GM12878 (cell line): Measurements from ENCODE around the gene APOBEC3H. TPM values are rescaled to one million over a fixed set of nuclear protein-coding genes. Genes with fewer than 3 reads are reported as not detected.

Source experiments
- ATF2 ChIP-seq: IDR thresholded peaks from 2 replicates; pipeline ENCODE4 v1.6.1; 2012; ENCODE audit warnings: low read length, inconsistent platforms
- CBFB ChIP-seq: IDR thresholded peaks from 2 replicates; pipeline ENCODE4 v1.6.1; 2016; ENCODE audit warnings: antibody characterized with exemption, low read depth
- CHD2 ChIP-seq: IDR thresholded peaks from 2 replicates; pipeline ENCODE4 v1.6.1; 2011; ENCODE audit warnings: low read depth, low read length, improper control_type of control experiment, borderline replicate concordance
- EED ChIP-seq: sonication (generic); IDR thresholded peaks from 2 replicates; pipeline ENCODE4 v1.6.1; 2016; ENCODE audit warnings: antibody characterized with exemption, low read depth
- FOS ChIP-seq: IDR thresholded peaks from 3 replicates; pipeline ENCODE4 v1.6.1; 2011; ENCODE audit warnings: borderline replicate concordance; ENCODE audit not compliant: insufficient read length; ENCODE audit errors: extremely low read depth
- IKZF1 ChIP-seq: fragments of 450-650 bp; conservative IDR thresholded peaks from 2 replicates; pipeline ENCODE4 v1.6.1; 2017; ENCODE audit warnings: antibody characterized with exemption, mild to moderate bottlenecking
- IKZF2 ChIP-seq, 2 experiments: fragments of 450-650 bp; IDR thresholded peaks; 2 replicates each; pipeline ENCODE4 v1.6.1; 2017; ENCODE audit warnings: mild to moderate bottlenecking in 2 of 2, moderate library complexity in 2 of 2
- IRF4 ChIP-seq: IDR thresholded peaks from 2 replicates; pipeline ENCODE4 v1.6.1; 2011; ENCODE audit warnings: low read depth, low read length
- MEF2A ChIP-seq: IDR thresholded peaks from 2 replicates; pipeline ENCODE4 v1.6.1; 2011; ENCODE audit warnings: low read depth, mild to moderate bottlenecking, low read length, moderate library complexity; ENCODE audit not compliant: insufficient read depth
- MTA2 ChIP-seq: fragments of 450-650 bp; IDR thresholded peaks from 2 replicates; pipeline ENCODE4 v1.6.1; 2016; ENCODE audit warnings: low read depth, mild to moderate bottlenecking, moderate library complexity
- NBN ChIP-seq: fragments of 450-650 bp; IDR thresholded peaks from 2 replicates; pipeline ENCODE4 v1.6.1; 2016
- NFYB ChIP-seq: IDR thresholded peaks from 2 replicates; pipeline ENCODE4 v1.6.1; 2011; ENCODE audit warnings: low read depth, mild to moderate bottlenecking, low read length, improper control_type of control experiment, moderate library complexity; ENCODE audit not compliant: insufficient read depth
- SMC3 ChIP-seq: IDR thresholded peaks from 2 replicates; pipeline ENCODE4 v1.6.1; 2011; ENCODE audit warnings: low read length, improper control_type of control experiment, borderline replicate concordance
- TBL1XR1 ChIP-seq: IDR thresholded peaks from 2 replicates; pipeline ENCODE4 v1.6.1; 2012; ENCODE audit warnings: low read depth, low read length, improper control_type of control experiment
- polyA plus RNA-seq, 11 experiments: library from polyadenylated mRNA; depleted of rRNA in 4 of 11; unstranded in 6 of 11; stranded (reverse) in 5 of 11; fragments of >200 nt; fragmentation: Nextera tagmentation in 4 of 11; fragmentation: Illumina TruSeq in 1 of 11; extraction: Ambion mirVana in 4 of 11; extraction: Trizol in 1 of 11; gene quantifications; 1 replicate in 1 of 11; 2 replicates in 10 of 11; pipeline versions ENCODE4 v1.2.1 to v1.2.3, GENCODE V29; 2011 to 2016; ENCODE audit warnings: inconsistent platforms in 2 of 11, missing spikeins in 2 of 11, low read depth in 1 of 11
- total RNA-seq, 4 experiments: library from RNA; depleted of rRNA in 3 of 4; stranded (reverse); fragments of >200 nt in 3 of 4; fragmentation: Illumina TruSeq in 1 of 4; extraction: Trizol in 1 of 4; gene quantifications; 2 replicates each; pipeline versions ENCODE4 v1.2.1 to v1.2.3, GENCODE V29; 2013 to 2021
- TF ChIP-seq, protein P1 (sequence below): fragments of 450-650 bp; IDR thresholded peaks from 2 replicates; pipeline ENCODE4 v1.6.1; 2017; ENCODE audit warnings: mild to moderate bottlenecking

The APOBEC3H gene
- total and polyA plus RNA-seq, 10 of the 15 experiments (the other 5 are each of a cell fraction or from before 2014, with no cell fraction given), result 7.5 to 23.0 (median 14.8) TPM

GRCh38 chr22:39117585-39118191 lies 20.6 kb downstream of the APOBEC3H start (continued):
- TF ChIP-seq EED (peak; percentile 57), ATF2 (peak; percentile 73), FOS (no peak), NFYB (no peak), CHD2 (peak; percentile 32; the same call in 1 of the 2 replicates), CBFB (peak; percentile 54; the same call in 1 of the 2 replicates), IKZF2 (IDR thresholded peaks at IDR 0.05) (peak; percentile 55 to 86; a peak in 3 of 4 replicates), NBN (peak; percentile 73), SMC3 (peak; percentile 80), TBL1XR1 (0 out of 2 replicates have a peak, but pooled peaks have one; percentile 1), MTA2 (peak; percentile 100), IRF4 (no peak), MEF2A (peak; percentile 64; the same call in 1 of the 2 replicates), IKZF1 (peak; percentile 74)
- TF ChIP-seq, protein P1, sequence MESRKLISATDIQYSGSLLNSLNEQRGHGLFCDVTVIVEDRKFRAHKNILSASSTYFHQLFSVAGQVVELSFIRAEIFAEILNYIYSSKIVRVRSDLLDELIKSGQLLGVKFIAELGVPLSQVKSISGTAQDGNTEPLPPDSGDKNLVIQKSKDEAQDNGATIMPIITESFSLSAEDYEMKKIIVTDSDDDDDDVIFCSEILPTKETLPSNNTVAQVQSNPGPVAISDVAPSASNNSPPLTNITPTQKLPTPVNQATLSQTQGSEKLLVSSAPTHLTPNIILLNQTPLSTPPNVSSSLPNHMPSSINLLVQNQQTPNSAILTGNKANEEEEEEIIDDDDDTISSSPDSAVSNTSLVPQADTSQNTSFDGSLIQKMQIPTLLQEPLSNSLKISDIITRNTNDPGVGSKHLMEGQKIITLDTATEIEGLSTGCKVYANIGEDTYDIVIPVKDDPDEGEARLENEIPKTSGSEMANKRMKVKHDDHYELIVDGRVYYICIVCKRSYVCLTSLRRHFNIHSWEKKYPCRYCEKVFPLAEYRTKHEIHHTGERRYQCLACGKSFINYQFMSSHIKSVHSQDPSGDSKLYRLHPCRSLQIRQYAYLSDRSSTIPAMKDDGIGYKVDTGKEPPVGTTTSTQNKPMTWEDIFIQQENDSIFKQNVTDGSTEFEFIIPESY, result peak; percentile 62; the same call in 1 of the 2 replicates
